Measurements from ENCODE around the gene RNF41. TPM values are rescaled to one million over a fixed set of nuclear protein-coding genes. Genes with fewer than 3 reads are reported as not detected.

Gene RNF41
- total RNA-seq, 3 donors from 2014 or later (not counting 1 experiment from before 2014, with no cell fraction given) = 32.3 to 44.5 (median 38.6) TPM

DNA sequence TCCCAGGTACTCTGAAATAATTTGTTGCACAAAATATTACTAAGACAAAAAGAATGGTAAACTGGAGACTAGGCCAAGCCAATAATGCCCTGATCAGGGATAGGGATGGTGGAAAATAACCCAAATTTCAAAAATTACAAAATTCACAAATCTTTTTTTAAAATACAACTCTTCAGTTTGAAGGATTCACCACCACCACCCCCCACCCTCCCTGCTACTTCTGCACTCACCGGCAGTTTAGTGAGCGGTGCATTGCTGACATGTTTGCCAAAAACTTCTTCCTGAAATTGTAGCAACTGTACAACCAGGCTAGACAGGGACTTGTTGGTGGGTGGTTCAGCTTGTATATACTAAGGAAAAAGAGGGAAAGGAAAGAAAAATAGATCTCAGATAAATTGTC lies 34.8 kb downstream of the RNF41 start:
- Mint-ChIP-seq H3K27me3 (ENCODE audit: low read depth in 2 of 2) (no peaks in the 10 kb centered on the region), H3K36me3 (peaks cover 17% of the 10 kb centered on the region), H3K4me1 (peaks cover 35 to 43% of the 10 kb centered on the region in 2 donors), H3K27ac (peak overlapping the region; percentile 89 to 98), H3K9me3 (no peaks in the 10 kb centered on the region), H3K4me3 (no peak overlapping the region)
- Histone ChIP-seq H3K27ac (ENCODE audit: low read length) (no peak overlapping the region), H3K27me3 (ENCODE audit: control insufficient read depth, insufficient read depth, low read length) (no peaks in the 10 kb centered on the region), H3K9me3 (ENCODE audit: control insufficient read depth, insufficient read depth, low read length) (no peaks in the 10 kb centered on the region), H3K4me3 (ENCODE audit: low read length) (no peak overlapping the region), H3K4me1 (ENCODE audit: control insufficient read depth, insufficient read depth, low read length) (peaks cover 27% of the 10 kb centered on the region), H3K36me3 (ENCODE audit: control insufficient read depth, insufficient read depth, low read length) (peaks cover 28% of the 10 kb centered on the region)
- ATAC-seq (no peak), DNase-seq (no peak)
- no peak for TF ChIP-seq CTCF (IDR thresholded peaks at IDR 0.05)
- no CpG with 5 or more reads among the region's 2 CpGs for WGBS (ENCODE audit: insufficient coverage)
- intact Hi-C loops (cut with micrococcal nuclease) = loop anchor here (10.0 kb wide), 1 partner anchor 452 kb away; no protein-coding TSS in a partner anchor

- intact Hi-C loops (cut with micrococcal nuclease) = no loop called here
These were observed 43.4 kb downstream of the RNF41 start for GRCh38 chr12:56178347-56178746.

GRCh38 chr12:56172839-56173238 lies 48.9 kb downstream of the RNF41 start:
- no peaks in the 10 kb centered on the region for H3K9me3 Mint-ChIP-seq

More at GRCh38 chr12:56178347-56178746, 43.4 kb downstream of the RNF41 start:
- Histone ChIP-seq H3K4me3 (ENCODE audit: low read length) (no peak overlapping the region), H3K9me3 (ENCODE audit: control insufficient read depth, insufficient read depth, low read length) (no peaks in the 10 kb centered on the region), H3K36me3 (ENCODE audit: control insufficient read depth, insufficient read depth, low read length) (peaks cover 65% of the 10 kb centered on the region), H3K4me1 (ENCODE audit: control insufficient read depth, insufficient read depth, low read length) (no peaks in the 10 kb centered on the region), H3K27me3 (ENCODE audit: control insufficient read depth, insufficient read depth, low read length) (no peaks in the 10 kb centered on the region), H3K27ac (ENCODE audit: low read length) (no peak overlapping the region)
- Mint-ChIP-seq H3K4me1 (no peaks in the 10 kb centered on the region), H3K4me3 (no peak overlapping the region), H3K27ac (no peak overlapping the region), H3K36me3 (peaks cover 34% of the 10 kb centered on the region), H3K27me3 (ENCODE audit: low read depth in 2 of 2) (no peaks in the 10 kb centered on the region), H3K9me3 (no peaks in the 10 kb centered on the region)
- WGBS (ENCODE audit: insufficient coverage) = 100% methylated on average over 3 of the region's 3 CpGs
- no peak for ATAC-seq
- TF ChIP-seq CTCF (IDR thresholded peaks at IDR 0.05) = no peak
- DNase-seq = no peak

More at GRCh38 chr12:56172839-56173238, 48.9 kb downstream of the RNF41 start:
- ATAC-seq (no peak), DNase-seq (no peak)
- Mint-ChIP-seq H3K4me1 (no peaks in the 10 kb centered on the region), H3K36me3 (peaks cover 30% of the 10 kb centered on the region), H3K27ac (no peak overlapping the region), H3K27me3 (ENCODE audit: low read depth in 2 of 2) (no peaks in the 10 kb centered on the region), H3K4me3 (no peak overlapping the region)
- Histone ChIP-seq H3K27ac (ENCODE audit: low read length) (no peak overlapping the region), H3K27me3 (ENCODE audit: control insufficient read depth, insufficient read depth, low read length) (no peaks in the 10 kb centered on the region), H3K4me3 (ENCODE audit: low read length) (no peak overlapping the region), H3K9me3 (ENCODE audit: control insufficient read depth, insufficient read depth, low read length) (no peaks in the 10 kb centered on the region), H3K36me3 (ENCODE audit: control insufficient read depth, insufficient read depth, low read length) (peaks cover 76% of the 10 kb centered on the region), H3K4me1 (ENCODE audit: control insufficient read depth, insufficient read depth, low read length) (no peaks in the 10 kb centered on the region)
- 97% methylated on average over 6 of the region's 7 CpGs for WGBS (ENCODE audit: insufficient coverage)
- intact Hi-C loops (cut with micrococcal nuclease) = no loop called here
- TF ChIP-seq CTCF (IDR thresholded peaks at IDR 0.05) = no peak
